GM18508 (cell line): ENCODE results near the gene LRRC1.

ENCODE experiments used
- ATAC-seq: cut with Tn5 transposase; IDR thresholded peaks from one replicate; pipeline ENCODE4 v1.9.1; 2021; ENCODE audit warnings: moderate number of reproducible peaks; ENCODE audit not compliant: insufficient read depth, unreplicated experiment

The LRRC1 gene

GRCh38 chr6:53916804-53917463 is 122.1 kb downstream of the LRRC1 start:
- peak; percentile 79 for ATAC-seq

- ATAC-seq = peak; percentile 42
Measured at GRCh38 chr6:53917464-53917842, 122.6 kb downstream of the LRRC1 start.

- ATAC-seq = no peak
Measured at GRCh38 chr6:53918854-53919510, 124.2 kb downstream of the LRRC1 start.

GRCh38 chr6:53919881-53920360 is 125.1 kb downstream of the LRRC1 start:
- ATAC-seq = no peak

GRCh38 chr6:53920881-53921280 is 126.1 kb downstream of the LRRC1 start:
- no peak for ATAC-seq

DNA sequence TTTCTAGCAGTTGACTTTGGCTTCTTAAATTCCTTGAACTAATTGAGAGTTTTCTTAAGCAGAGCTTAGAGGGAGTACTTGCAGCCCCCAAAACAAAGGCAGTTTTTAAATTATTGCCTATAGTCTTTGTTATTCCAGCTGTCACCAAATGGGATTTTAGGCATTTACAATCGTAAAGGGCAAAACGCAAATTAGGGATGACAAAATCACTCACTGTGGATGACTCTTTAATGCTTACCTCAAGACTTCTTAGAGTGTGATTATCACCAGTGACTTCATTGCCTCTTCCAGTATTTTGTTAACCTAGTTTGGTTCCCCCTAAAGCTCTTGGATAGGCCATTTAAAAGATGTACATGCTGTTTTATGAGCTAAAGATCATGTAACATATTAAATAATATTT is 126.8 kb downstream of the LRRC1 start:
- ATAC-seq = no peak

- no peak for ATAC-seq
Measured at GRCh38 chr6:53922539-53922981, 127.8 kb downstream of the LRRC1 start.

DNA sequence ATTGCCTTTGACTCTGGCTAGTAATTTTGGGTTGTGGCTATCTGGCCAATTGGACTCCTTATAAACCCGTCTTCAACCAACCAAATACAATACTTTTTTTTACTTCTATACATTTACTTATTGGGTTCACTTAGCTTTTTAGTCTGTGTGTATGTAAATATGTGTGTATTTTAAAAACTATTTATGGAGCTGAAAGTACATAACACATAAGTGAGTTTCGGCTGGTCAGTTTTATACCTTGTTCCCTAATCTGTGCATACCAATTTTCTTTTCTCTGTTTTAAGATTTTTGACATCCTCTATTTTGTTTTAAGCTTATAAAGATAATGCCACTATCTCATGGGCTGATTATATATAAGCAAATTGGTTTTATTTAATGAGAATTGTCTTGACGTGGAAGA is 129.5 kb downstream of the LRRC1 start:
- no peak for ATAC-seq

GRCh38 chr6:53924821-53925422 is 130.1 kb downstream of the LRRC1 start:
- no peak for ATAC-seq

DNA sequence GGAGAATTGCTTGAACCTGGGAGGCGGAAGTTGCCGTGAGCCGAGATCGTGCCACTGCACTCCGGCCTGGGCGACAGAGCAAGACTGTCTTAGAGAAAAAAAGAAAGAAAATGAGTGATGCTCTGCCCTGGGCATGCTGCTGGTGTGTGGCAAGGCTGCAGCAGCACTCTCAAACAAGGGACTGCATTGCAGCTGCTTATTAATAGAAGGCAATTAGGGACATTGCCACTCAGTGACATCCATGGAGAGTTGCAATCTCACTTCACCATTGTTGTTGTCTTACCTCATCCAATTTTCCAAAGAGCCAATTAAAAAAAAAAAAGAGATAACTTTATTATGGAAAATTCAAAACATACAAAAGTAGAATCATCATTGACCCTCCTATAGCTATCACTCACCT is 131.1 kb downstream of the LRRC1 start:
- ATAC-seq = no peak

GRCh38 chr6:53926505-53926904 is 131.7 kb downstream of the LRRC1 start:
- ATAC-seq = no peak

GRCh38 chr6:53928641-53929040 is 133.8 kb downstream of the LRRC1 start:
- no peak for ATAC-seq

DNA sequence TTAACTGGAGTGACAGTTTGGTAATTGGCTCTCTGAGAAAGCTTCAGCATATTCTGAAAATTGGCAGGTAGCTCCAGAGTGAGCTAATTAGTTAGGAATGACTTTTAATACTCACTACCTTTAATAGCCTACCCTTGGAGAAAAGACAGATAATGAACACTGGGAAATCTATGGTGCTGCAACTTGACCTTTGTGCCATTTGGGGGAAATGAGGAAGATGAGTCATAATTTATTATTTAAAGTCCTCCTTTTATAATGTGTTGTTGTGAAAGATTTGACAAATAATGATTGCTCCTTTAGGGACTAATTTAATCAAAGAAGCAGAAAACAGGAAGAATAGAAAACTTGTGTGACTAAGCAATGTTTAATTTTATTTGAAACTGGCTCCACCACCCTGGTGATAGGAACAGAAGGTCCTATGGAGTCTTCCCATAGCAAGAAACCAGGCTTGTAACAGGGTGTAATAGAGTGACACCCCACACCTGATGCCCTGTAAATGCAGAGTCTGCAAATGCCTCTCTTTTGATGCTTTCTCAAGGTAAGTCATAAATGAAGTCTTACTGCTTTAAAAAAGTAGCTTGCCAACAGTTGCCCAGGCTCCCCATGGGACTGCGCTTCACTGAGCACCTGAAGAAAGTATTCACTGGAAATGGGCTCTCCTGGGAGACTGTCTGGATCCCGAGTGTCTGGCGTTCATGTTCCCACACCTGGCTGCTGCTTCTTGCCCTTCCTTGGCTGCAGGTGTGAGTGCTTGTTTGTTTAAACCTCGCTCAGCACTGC is 134.4 kb downstream of the LRRC1 start:
- ATAC-seq = no peak

DNA sequence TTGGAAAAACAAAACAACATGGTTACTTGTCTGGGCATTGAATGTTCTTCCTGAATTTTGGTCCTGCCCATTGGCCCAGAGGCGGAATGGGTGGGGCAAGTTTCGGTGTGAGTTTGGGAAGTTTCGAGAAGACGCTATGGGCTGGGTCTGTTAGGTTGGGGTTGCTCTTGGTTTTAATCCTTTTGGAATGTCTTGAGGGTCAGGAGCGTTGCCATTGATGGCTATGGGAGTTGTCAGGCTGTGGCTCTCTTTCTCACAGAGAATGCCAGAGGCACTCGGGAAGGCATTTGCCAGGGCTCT is 135.0 kb downstream of the LRRC1 start:
- ATAC-seq = no peak

DNA sequence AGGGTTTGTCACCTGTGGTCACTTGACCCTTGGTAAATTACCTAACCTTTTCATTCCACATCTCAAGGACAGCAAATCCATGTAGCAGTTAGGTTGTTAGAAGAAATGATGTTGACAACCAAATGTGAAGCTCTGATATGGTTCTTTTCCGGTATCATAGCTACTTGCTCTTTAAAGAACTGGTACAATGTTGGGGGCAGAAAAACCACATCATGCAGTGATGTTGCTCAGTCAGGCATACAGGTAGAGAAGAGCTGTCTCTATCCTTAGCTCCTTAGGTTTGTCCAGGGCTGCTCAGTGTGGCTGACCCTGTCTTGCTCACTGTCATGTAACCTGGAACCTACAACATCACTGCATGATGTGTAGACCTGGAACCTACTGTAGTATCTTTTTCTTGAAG is 135.5 kb downstream of the LRRC1 start:
- no peak for ATAC-seq

GRCh38 chr6:53931086-53931485 is 136.3 kb downstream of the LRRC1 start:
- ATAC-seq = no peak

GRCh38 chr6:53932516-53932915 is 137.7 kb downstream of the LRRC1 start:
- ATAC-seq = no peak

GRCh38 chr6:53934023-53934422 is 139.2 kb downstream of the LRRC1 start:
- no peak for ATAC-seq

DNA sequence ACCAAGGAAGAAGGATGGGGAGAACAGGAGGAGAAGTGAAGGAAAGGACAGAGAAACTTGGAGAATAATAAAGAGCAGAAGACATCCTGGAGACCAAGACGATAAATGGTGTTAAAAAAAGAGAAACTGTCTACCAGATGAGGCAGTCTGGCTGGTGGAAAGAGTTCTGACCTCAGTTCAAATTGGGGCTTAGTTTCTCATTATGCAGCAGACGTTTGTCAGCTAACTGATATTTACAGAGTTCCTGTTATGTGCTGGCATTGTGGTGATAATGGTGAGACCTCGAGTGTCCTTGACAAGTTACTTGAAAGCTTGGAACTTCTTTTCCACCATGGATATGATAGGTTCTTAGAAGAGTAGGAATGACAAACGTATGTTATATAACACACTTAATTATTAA is 142.7 kb downstream of the LRRC1 start:
- peak; percentile 80 for ATAC-seq

GRCh38 chr6:53938810-53939209 is 144.0 kb downstream of the LRRC1 start:
- ATAC-seq = peak; percentile 47

- no peak for ATAC-seq
Measured at GRCh38 chr6:53939830-53940229, 145.0 kb downstream of the LRRC1 start.
